Activated CD4-positive, alpha-beta T cell treated with anti-CD3 and anti-CD28 coated beads, Interleukin-2, Interleukin-6, amounts not matched to agents 100 ng/mL and 50 ng/mL, durations not matched to agents 16 hours and 8 hours (primary cell): ENCODE results near the gene NFAM1.
A peak's percentile ranks its signal among the peaks of the same experiment; 100 is the strongest.

Source experiments
- DNase-seq: peaks from one replicate; pipeline ENCODE4 v3.0.0-alpha.2; 2020

NFAM1 gene

GRCh38 chr22:42432020-42432596 is at the start of gene NFAM1:
TSS of gene NFAM1 (minus strand) at chr22:42432403. CDS start at chr22:42432357, 46 bp downstream.
- DNase-seq = no peak

GRCh38 chr22:42475122-42475521 is 42.9 kb upstream of the NFAM1 start:
- no peak for DNase-seq

- DNase-seq = peak; percentile 51
These were observed 41.4 kb upstream of the NFAM1 start for GRCh38 chr22:42473484-42474193.

GRCh38 chr22:42472671-42473070 is 40.5 kb upstream of the NFAM1 start:
- DNase-seq = no peak

GRCh38 chr22:42471441-42471840 is 39.2 kb upstream of the NFAM1 start:
- DNase-seq = no peak

GRCh38 chr22:42470366-42471082 is 38.3 kb upstream of the NFAM1 start:
- no peak for DNase-seq

GRCh38 chr22:42468841-42469240 is 36.6 kb upstream of the NFAM1 start:
- DNase-seq = no peak

GRCh38 chr22:42462016-42462415 is 29.8 kb upstream of the NFAM1 start:
- DNase-seq = no peak

GRCh38 chr22:42461511-42461910 is 29.3 kb upstream of the NFAM1 start:
- DNase-seq = no peak

- DNase-seq = no peak
These were observed 27.3 kb upstream of the NFAM1 start for GRCh38 chr22:42459287-42460063.

- no peak for DNase-seq
These were observed 20.7 kb upstream of the NFAM1 start for GRCh38 chr22:42452916-42453315.

GRCh38 chr22:42452456-42452855 is 20.3 kb upstream of the NFAM1 start:
- DNase-seq = no peak

GRCh38 chr22:42451499-42452145 is 19.4 kb upstream of the NFAM1 start:
- no peak for DNase-seq

GRCh38 chr22:42450862-42451261 is 18.7 kb upstream of the NFAM1 start:
- no peak for DNase-seq

- no peak for DNase-seq
These were observed 13.9 kb upstream of the NFAM1 start for GRCh38 chr22:42446151-42446550.

- DNase-seq = peak; percentile 80
These were observed 12.1 kb upstream of the NFAM1 start for GRCh38 chr22:42444077-42444904.

GRCh38 chr22:42443240-42444076 is 11.3 kb upstream of the NFAM1 start:
- DNase-seq = no peak

GRCh38 chr22:42442748-42443147 is 10.5 kb upstream of the NFAM1 start:
- no peak for DNase-seq

- DNase-seq = no peak
These were observed 8.5 kb upstream of the NFAM1 start for GRCh38 chr22:42440728-42441127.

GRCh38 chr22:42439821-42440674 is 7.8 kb upstream of the NFAM1 start:
- peak; percentile 42 for DNase-seq
